HG02678 (cell line): ENCODE results near the gene THSD7A.
"Not testable (repeated sequence)": the region's sequence is repeated elsewhere in the genome, so short reads cannot be mapped to it uniquely, and the experiment has no call there.

Experiments used
- ATAC-seq: cut with Tn5 transposase; IDR thresholded peaks from one replicate; pipeline ENCODE4 v1.9.1; 2021; ENCODE audit warnings: mild to moderate bottlenecking, moderate library complexity; ENCODE audit not compliant: unreplicated experiment

THSD7A gene

GRCh38 chr7:11527707-11528106 is 304.3 kb downstream of the THSD7A start:
- ATAC-seq, result no peak

GRCh38 chr7:11524476-11525397 is 307.3 kb downstream of the THSD7A start:
- no peak for ATAC-seq

GRCh38 chr7:11521964-11522499 is 310.0 kb downstream of the THSD7A start:
- not testable (repeated sequence) for ATAC-seq

- ATAC-seq, result no peak
These were observed 314.1 kb downstream of the THSD7A start for GRCh38 chr7:11517853-11518252.

GRCh38 chr7:11516328-11516727 is 315.7 kb downstream of the THSD7A start:
- ATAC-seq, result no peak

- ATAC-seq, result no peak
These were observed 318.5 kb downstream of the THSD7A start for GRCh38 chr7:11513460-11513859.

GRCh38 chr7:11507929-11508328 is 324.1 kb downstream of the THSD7A start:
- ATAC-seq, result no peak

- no peak for ATAC-seq
These were observed 325.6 kb downstream of the THSD7A start for GRCh38 chr7:11506417-11506816.

- ATAC-seq, result no peak
These were observed 326.5 kb downstream of the THSD7A start for GRCh38 chr7:11505471-11505985.

- ATAC-seq, result no peak
These were observed 339.7 kb downstream of the THSD7A start for GRCh38 chr7:11492307-11492706.

GRCh38 chr7:11491811-11492210 is 340.2 kb downstream of the THSD7A start:
- ATAC-seq, result no peak

- no peak for ATAC-seq
These were observed 342.7 kb downstream of the THSD7A start for GRCh38 chr7:11489280-11489679.

GRCh38 chr7:11486271-11486670 is 345.7 kb downstream of the THSD7A start:
- no peak for ATAC-seq

- ATAC-seq, result no peak
These were observed 346.4 kb downstream of the THSD7A start for GRCh38 chr7:11485636-11486035.

GRCh38 chr7:11480143-11480542 is 351.9 kb downstream of the THSD7A start:
- ATAC-seq, result no peak

GRCh38 chr7:11478882-11479281 is 353.1 kb downstream of the THSD7A start:
- ATAC-seq, result no peak

GRCh38 chr7:11478426-11478825 is 353.6 kb downstream of the THSD7A start:
- no peak for ATAC-seq

GRCh38 chr7:11474902-11475585 is 357.0 kb downstream of the THSD7A start:
- ATAC-seq, result no peak

- no peak for ATAC-seq
These were observed 358.1 kb downstream of the THSD7A start for GRCh38 chr7:11473807-11474424.

GRCh38 chr7:11473220-11473619 is 358.8 kb downstream of the THSD7A start:
- no peak for ATAC-seq

GRCh38 chr7:11472646-11473045 is 359.4 kb downstream of the THSD7A start:
- ATAC-seq, result no peak
